22Rv1 (cell line): Measurements from ENCODE around the gene ZKSCAN8.

ENCODE experiments used
- CTCF ChIP-seq: fragments of 450-650 bp; IDR thresholded peaks from 2 replicates; pipeline ENCODE4 v1.5.1; 2017; ENCODE audit warnings: mild to moderate bottlenecking
- ZFX ChIP-seq: fragments of 450-650 bp; IDR thresholded peaks from 2 replicates; pipeline ENCODE4 v1.6.1; 2017; ENCODE audit warnings: antibody characterized with exemption, borderline replicate concordance

- TF ChIP-seq CTCF (no peak), ZFX (no peak)
These were observed 29.6 kb downstream of the ZKSCAN8 start for GRCh38 chr6:28171271-28171670.
